ENCODE data around the gene LRRC59.

DNA sequence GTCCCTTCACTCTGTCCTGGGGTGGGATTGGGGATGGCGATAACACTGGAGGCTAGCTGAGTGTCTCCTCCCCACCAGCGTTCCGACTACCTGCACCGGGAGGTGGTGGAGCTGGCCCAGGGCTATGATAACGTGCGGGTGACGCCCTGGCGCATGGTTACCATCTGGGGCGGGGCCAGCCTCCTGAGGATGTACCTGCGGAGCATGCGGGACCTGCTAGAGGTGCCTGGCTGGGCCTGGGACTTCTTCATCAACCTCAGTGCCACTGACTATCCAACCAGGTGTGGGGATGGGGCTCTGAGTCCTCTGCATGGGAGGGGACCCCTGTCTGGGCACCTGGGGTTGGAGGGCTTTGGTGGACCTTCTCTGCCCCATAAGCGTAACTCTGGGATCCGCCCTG lies 42.5 kb downstream of the LRRC59 start:
- TF ChIP-seq, protein P1, sequence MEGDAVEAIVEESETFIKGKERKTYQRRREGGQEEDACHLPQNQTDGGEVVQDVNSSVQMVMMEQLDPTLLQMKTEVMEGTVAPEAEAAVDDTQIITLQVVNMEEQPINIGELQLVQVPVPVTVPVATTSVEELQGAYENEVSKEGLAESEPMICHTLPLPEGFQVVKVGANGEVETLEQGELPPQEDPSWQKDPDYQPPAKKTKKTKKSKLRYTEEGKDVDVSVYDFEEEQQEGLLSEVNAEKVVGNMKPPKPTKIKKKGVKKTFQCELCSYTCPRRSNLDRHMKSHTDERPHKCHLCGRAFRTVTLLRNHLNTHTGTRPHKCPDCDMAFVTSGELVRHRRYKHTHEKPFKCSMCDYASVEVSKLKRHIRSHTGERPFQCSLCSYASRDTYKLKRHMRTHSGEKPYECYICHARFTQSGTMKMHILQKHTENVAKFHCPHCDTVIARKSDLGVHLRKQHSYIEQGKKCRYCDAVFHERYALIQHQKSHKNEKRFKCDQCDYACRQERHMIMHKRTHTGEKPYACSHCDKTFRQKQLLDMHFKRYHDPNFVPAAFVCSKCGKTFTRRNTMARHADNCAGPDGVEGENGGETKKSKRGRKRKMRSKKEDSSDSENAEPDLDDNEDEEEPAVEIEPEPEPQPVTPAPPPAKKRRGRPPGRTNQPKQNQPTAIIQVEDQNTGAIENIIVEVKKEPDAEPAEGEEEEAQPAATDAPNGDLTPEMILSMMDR (IDR thresholded peaks at IDR 0.05): no peak
- TF ChIP-seq POLR2A (IDR thresholded peaks at IDR 0.05): no peak
